GM19023 (cell line): ENCODE data around the gene SRCIN1.

ENCODE experiments used
- ATAC-seq: cut with Tn5 transposase; IDR thresholded peaks from one replicate; pipeline ENCODE4 v1.9.1; 2021; ENCODE audit warnings: mild to moderate bottlenecking, moderate library complexity; ENCODE audit not compliant: unreplicated experiment

SRCIN1 gene

GRCh38 chr17:38565853-38566665 is 39.7 kb downstream of the SRCIN1 start:
- ATAC-seq = no peak

- no peak for ATAC-seq
These were observed 40.9 kb downstream of the SRCIN1 start for GRCh38 chr17:38564869-38565268.

DNA sequence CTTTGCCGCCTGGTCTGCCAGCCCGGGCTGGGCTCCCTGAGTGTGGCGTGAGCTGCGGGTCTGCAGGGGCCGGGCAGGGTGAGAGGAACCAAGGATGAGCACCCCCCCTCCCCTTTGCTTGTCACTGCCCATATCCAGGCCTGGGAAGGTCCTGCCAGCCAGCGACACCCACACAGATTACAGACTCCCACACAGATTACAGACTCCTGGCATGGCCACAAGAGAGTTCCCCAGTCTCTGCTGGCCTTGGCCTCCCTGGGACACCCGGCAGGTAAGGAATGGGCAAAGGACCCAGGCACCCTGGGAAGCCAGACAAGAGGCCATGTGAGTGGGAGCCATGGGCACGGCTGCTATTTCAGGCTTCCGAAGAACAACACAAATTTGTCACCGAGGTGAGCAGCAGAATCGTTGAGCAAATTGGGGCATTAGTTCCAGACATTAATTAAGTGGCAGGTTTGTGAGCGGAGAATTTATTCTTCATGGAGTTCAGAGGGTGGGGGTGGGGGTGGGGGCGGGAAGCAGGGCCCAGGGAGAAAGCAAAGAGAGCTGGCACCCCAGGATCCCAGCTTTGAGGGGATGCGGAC is 41.4 kb downstream of the SRCIN1 start:
- ATAC-seq = no peak

GRCh38 chr17:38563362-38564253 is 42.1 kb downstream of the SRCIN1 start:
- no peak for ATAC-seq

GRCh38 chr17:38562903-38563302 is 42.8 kb downstream of the SRCIN1 start:
- ATAC-seq = no peak

GRCh38 chr17:38562215-38562569 is 43.6 kb downstream of the SRCIN1 start:
- ATAC-seq = no peak

DNA sequence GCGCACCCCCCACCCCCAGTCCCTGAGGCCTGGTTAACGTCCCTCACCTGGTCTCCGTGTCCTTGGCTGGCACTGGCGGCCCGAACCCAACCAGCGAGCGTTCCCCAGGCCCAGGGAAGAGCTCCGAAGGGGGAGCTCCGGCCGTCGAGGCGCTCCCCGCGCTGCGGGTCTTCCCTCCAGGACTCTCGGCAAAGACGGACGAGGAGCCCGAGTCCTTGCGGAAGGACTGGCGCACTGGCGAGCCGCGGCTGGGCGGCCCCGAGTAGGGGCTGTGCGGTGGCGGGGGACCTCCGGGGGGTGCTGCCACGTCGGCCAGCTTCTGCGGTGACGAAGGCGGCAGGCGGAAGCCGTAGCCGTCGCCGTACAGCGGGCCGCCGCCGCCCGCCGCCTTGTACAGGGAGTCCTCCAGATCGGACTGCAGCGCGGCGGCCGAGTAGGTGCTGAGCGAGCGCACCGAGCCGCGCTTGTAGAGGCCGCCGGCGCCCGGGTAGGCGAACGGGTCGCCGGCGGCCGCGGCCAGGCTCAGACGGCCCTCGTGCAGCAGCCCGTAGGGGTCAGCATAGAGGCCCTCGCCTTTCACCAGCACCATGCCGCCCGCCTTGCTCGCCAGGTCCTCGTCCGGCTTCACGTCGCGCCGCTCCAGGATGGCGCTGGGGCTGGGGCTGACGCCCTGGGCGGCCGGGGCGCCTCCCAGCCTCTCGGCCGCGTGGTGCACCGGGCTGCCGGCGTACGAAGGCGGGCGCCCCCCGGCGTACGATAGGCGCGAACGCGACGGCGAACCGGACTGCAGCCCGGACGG is 44.1 kb downstream of the SRCIN1 start:
- ATAC-seq = no peak

- ATAC-seq = no peak
These were observed 45.0 kb downstream of the SRCIN1 start for GRCh38 chr17:38560503-38561318.

DNA sequence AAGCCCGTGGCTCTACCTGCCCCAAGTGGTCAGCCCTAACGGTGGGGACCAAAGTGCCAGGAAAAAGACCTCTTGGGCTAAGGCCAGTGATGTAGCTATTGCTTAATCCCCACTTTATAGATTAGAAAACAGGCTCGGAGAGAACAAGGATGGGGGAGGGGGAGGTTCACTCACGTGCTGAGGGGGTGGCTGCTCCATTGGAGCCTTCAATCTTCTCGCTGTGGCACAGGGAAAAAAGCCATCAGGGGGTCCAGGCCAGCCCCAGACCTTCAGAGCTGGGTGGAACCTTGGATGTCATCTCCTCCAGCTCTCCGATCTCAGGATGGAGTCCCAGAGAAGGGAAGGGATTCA is 45.9 kb downstream of the SRCIN1 start:
- no peak for ATAC-seq

GRCh38 chr17:38559051-38559879 is 46.5 kb downstream of the SRCIN1 start:
- peak; percentile 82 for ATAC-seq

GRCh38 chr17:38558728-38559050 is 47.1 kb downstream of the SRCIN1 start:
- ATAC-seq = no peak

- no peak for ATAC-seq
These were observed 47.7 kb downstream of the SRCIN1 start for GRCh38 chr17:38557836-38558727.

DNA sequence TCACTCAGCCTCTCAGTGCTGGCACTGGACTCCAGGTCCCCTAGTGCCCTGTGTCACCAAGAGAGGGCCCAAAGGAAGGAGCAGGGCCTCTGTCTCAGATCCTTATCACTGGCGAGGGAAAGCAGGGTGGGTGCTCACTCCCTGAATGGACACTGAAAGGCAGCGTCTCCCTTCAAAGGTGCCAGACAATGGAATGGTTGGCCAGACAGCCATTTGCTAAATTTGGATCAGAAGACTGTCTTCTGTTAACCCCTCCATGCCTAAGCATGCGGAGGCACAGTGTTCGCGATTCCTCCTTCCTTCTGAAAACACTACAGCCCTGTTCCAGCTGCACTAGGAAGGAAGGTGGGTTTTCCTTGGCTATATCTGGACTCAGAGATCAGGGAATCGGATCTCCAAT is 48.4 kb downstream of the SRCIN1 start:
- no peak for ATAC-seq

DNA sequence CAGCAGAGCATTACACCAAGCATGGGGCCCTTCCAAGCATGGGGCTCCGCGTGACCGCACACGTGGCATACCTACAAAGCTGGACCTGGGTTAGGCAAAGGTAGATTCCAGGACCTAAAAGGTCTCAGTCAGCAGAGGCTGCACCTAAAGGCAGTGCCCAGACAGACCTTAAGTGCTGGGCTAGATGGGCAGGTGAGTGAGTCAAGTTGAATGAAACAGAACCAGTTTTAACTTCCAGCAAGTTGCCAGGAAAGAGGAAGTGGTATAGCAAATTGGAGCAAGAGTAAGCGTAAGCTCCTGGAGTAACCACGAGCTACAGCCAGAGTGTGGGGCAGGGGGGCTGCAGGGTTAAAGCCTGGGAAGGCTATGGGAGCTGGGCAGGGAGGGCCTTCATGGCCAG is 49.5 kb downstream of the SRCIN1 start:
- ATAC-seq = no peak

GRCh38 chr17:38554430-38555350 is 51.1 kb downstream of the SRCIN1 start:
- no peak for ATAC-seq

DNA sequence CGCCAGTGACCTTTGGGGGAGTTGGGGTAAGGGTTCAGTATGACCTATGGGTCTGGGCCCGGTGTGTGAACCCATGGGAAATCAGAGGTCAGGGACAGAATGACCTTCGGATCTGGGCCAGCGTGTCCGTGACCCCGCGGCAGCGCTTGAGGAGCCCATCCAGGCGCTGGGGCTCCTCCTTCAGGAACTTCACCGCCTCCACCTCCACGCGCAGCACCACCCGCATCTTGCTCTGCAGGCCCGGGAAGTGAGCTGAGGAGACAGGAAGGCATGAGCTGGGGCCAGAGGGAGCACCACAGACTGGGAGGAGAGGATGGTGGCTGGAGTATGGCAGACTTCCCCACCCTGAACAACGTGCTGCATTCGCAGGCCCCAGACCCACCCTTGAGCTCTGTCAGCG is 53.4 kb downstream of the SRCIN1 start:
- no peak for ATAC-seq

GRCh38 chr17:38551121-38551520 is 54.6 kb downstream of the SRCIN1 start:
- no peak for ATAC-seq
